LNCAP (cell line): Measurements from ENCODE around the gene ABCC11.

Source experiments
- CTCF ChIP-seq: fragments of 450-650 bp; IDR thresholded peaks from 2 replicates; pipeline ENCODE4 v1.5.1; 2017; ENCODE audit warnings: mild to moderate bottlenecking

The ABCC11 gene

DNA sequence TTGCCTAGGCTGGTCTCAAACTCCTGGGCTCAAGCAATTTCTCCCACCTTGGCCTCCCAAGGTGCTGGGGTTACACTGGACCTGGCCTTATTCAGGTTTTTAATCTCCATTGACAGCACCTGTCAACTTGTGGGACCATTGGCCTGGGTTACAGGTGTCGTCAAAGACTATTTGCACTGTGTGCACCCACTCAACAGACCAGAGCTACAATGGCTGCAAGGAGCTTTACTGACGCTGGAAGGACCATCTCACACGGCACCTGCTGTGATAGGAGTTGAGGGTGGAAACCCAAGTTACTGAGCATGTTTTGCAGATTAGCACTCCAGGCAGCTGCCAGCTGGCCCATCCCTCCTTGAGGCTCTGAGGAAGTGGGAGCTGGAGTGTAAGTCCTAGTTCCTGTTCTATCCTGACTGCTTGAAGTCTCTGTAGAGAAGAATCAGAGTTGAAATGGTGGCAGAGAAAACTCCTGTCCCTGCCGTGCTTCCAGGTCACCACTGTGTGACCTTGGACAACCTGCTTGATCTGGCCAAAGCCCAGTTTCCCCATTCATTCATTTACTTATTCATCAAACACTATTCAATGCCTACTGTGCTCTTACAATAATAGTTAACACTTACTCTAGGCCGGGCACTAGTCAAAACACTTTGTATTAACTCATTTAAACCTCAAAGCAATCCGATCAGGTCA lies 45.7 kb downstream of the ABCC11 start:
- no peak for TF ChIP-seq CTCF

- no peak for TF ChIP-seq CTCF
Observed at GRCh38 chr16:48197294-48197693, 50.0 kb downstream of the ABCC11 start.

GRCh38 chr16:48194828-48195556 lies 52.3 kb downstream of the ABCC11 start:
- no peak for TF ChIP-seq CTCF

- no peak for TF ChIP-seq CTCF
Observed at GRCh38 chr16:48193846-48194245, 53.5 kb downstream of the ABCC11 start.

- no peak for TF ChIP-seq CTCF
Observed at GRCh38 chr16:48188449-48189102, 58.8 kb downstream of the ABCC11 start.

DNA sequence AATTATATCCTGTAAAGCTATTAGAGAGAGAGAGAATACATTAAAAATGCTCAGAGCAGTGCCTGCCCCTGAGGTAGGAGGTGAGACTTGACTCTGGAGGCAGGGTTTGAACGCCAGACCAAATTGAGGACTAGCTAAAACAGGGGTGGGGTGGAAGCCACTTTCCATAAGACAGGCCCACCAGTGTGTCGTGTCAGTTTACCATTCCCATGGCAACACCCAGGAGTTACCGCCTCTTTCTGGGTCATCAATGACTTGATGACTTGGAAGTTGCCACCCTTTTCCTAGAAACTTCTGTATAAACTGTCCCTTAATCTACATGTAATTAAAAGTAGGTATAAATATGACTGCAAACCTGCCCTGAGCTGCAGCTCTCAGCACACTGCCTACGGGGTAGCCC lies 59.6 kb downstream of the ABCC11 start:
- no peak for TF ChIP-seq CTCF

GRCh38 chr16:48184681-48185080 lies 62.7 kb downstream of the ABCC11 start:
- no peak for TF ChIP-seq CTCF
